ENCODE measurements around the gene TMPRSS6. TPM values are rescaled to one million over a fixed set of nuclear protein-coding genes. Genes with fewer than 3 reads are reported as not detected.
A peak's percentile ranks its signal among the peaks of the same experiment; 100 is the strongest.

The TMPRSS6 gene
- total and polyA plus RNA-seq, 2 of the 13 experiments (the other 11 are each of a cell fraction or from before 2014, with no cell fraction given), result 4.2 to 4.8 TPM

DNA sequence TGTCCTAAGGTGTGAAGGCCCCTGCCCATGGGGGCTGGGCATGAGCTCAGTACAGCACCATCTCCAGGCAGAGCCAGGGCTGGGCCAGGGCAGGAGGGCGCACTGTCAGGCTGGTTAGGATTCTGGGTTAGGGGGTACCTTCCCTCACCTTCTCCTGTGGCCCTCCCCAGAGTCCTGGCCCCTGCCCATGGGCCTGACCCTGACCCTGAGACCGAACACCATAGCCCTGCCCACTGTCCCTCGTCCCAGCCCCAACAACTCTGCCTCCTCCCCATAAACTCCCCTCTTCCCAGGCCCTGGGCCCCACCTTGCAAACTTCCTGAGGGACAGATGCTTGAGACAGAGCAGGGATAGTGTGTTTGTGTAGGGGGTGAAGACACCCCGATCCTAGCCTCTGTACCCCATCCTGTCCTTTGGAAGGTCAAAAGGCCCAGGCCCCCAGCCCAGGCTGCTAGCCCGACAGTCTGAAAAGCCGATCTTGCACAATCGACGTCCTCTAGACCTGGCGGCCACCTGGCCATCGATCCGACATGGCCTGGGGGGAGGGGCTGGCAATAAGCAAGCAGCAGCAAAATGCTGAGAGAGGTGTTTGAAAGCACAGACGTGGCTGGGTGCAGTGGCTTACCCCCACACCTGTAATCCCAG, 2.7 kb upstream of the TMPRSS6 start (continued):
- no peak for TF ChIP-seq ZC3H13 (CRISPR knock-in tag; IDR thresholded peaks at IDR 0.05)
- TF ChIP-seq, protein P1, sequence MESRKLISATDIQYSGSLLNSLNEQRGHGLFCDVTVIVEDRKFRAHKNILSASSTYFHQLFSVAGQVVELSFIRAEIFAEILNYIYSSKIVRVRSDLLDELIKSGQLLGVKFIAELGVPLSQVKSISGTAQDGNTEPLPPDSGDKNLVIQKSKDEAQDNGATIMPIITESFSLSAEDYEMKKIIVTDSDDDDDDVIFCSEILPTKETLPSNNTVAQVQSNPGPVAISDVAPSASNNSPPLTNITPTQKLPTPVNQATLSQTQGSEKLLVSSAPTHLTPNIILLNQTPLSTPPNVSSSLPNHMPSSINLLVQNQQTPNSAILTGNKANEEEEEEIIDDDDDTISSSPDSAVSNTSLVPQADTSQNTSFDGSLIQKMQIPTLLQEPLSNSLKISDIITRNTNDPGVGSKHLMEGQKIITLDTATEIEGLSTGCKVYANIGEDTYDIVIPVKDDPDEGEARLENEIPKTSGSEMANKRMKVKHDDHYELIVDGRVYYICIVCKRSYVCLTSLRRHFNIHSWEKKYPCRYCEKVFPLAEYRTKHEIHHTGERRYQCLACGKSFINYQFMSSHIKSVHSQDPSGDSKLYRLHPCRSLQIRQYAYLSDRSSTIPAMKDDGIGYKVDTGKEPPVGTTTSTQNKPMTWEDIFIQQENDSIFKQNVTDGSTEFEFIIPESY (CRISPR knock-in tag; IDR thresholded peaks at IDR 0.05), result 0 out of 2 replicates have a peak, but pooled peaks have one; percentile 38
- TF ChIP-seq, protein P2, sequence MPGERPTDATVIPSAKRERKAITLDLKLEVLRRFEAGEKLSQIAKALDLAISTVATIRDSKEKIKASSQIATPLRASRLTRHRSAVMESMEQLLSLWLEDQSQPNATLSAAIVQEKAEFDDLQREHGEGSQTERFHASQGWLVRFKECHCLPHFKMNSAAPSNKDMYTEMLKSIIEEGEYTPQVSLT (CRISPR knock-in tag; IDR thresholded peaks at IDR 0.05; ENCODE audit: borderline replicate concordance, low read depth), result no peak
- peak; percentile 82 for TF ChIP-seq SKI (IDR thresholded peaks at IDR 0.05; ENCODE audit: partially characterized antibody)
- TF ChIP-seq, protein P3, sequence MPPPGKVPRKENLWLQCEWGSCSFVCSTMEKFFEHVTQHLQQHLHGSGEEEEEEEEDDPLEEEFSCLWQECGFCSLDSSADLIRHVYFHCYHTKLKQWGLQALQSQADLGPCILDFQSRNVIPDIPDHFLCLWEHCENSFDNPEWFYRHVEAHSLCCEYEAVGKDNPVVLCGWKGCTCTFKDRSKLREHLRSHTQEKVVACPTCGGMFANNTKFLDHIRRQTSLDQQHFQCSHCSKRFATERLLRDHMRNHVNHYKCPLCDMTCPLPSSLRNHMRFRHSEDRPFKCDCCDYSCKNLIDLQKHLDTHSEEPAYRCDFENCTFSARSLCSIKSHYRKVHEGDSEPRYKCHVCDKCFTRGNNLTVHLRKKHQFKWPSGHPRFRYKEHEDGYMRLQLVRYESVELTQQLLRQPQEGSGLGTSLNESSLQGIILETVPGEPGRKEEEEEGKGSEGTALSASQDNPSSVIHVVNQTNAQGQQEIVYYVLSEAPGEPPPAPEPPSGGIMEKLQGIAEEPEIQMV (CRISPR knock-in tag; IDR thresholded peaks at IDR 0.05; ENCODE audit: low read depth), result 0 out of 2 replicates have a peak, but pooled peaks have one; percentile 63
- TF ChIP-seq MAFK (conservative IDR thresholded peaks at IDR 0.05 in 1 of 2, IDR thresholded peaks at IDR 0.05 in 1 of 2; ENCODE audit: low read length in 2 of 2), result peak in 1 of 2 experiments; percentile 24; a peak in 2 of 4 replicates
- peak; percentile 65; the same call in 1 of the 2 replicates for TF ChIP-seq MYC (CRISPR knock-in tag; IDR thresholded peaks at IDR 0.05; ENCODE audit: borderline replicate concordance)
- TF ChIP-seq, protein P4, sequence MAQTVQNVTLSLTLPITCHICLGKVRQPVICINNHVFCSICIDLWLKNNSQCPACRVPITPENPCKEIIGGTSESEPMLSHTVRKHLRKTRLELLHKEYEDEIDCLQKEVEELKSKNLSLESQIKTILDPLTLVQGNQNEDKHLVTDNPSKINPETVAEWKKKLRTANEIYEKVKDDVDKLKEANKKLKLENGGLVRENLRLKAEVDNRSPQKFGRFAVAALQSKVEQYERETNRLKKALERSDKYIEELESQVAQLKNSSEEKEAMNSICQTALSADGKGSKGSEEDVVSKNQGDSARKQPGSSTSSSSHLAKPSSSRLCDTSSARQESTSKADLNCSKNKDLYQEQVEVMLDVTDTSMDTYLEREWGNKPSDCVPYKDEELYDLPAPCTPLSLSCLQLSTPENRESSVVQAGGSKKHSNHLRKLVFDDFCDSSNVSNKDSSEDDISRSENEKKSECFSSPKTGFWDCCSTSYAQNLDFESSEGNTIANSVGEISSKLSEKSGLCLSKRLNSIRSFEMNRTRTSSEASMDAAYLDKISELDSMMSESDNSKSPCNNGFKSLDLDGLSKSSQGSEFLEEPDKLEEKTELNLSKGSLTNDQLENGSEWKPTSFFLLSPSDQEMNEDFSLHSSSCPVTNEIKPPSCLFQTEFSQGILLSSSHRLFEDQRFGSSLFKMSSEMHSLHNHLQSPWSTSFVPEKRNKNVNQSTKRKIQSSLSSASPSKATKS (CRISPR knock-in tag; IDR thresholded peaks at IDR 0.05), result no peak
- TF ChIP-seq, protein P5, sequence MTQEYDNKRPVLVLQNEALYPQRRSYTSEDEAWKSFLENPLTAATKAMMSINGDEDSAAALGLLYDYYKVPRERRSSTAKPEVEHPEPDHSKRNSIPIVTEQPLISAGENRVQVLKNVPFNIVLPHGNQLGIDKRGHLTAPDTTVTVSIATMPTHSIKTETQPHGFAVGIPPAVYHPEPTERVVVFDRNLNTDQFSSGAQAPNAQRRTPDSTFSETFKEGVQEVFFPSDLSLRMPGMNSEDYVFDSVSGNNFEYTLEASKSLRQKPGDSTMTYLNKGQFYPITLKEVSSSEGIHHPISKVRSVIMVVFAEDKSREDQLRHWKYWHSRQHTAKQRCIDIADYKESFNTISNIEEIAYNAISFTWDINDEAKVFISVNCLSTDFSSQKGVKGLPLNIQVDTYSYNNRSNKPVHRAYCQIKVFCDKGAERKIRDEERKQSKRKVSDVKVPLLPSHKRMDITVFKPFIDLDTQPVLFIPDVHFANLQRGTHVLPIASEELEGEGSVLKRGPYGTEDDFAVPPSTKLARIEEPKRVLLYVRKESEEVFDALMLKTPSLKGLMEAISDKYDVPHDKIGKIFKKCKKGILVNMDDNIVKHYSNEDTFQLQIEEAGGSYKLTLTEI (CRISPR knock-in tag; conservative IDR thresholded peaks at IDR 0.05), result no peak
- no peak for TF ChIP-seq SP140L (CRISPR knock-in tag; IDR thresholded peaks at IDR 0.05; ENCODE audit: borderline replicate concordance)
- no peak for TF ChIP-seq ZNF552 (CRISPR knock-in tag; IDR thresholded peaks at IDR 0.05; ENCODE audit: borderline replicate concordance)
- TF ChIP-seq, protein P6, sequence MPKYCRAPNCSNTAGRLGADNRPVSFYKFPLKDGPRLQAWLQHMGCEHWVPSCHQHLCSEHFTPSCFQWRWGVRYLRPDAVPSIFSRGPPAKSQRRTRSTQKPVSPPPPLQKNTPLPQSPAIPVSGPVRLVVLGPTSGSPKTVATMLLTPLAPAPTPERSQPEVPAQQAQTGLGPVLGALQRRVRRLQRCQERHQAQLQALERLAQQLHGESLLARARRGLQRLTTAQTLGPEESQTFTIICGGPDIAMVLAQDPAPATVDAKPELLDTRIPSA (CRISPR knock-in tag; IDR thresholded peaks at IDR 0.05; ENCODE audit: borderline replicate concordance), result no peak
- no peak for TF ChIP-seq NFYB (CRISPR knock-in tag; IDR thresholded peaks at IDR 0.05)
- no peak; the same call in 1 of the 2 replicates for TF ChIP-seq ZNF556 (CRISPR knock-in tag; IDR thresholded peaks at IDR 0.05; ENCODE audit: borderline replicate concordance)
- TF ChIP-seq ZNF354B (CRISPR knock-in tag; IDR thresholded peaks at IDR 0.05), result 0 out of 2 replicates have a peak, but pooled peaks have one; percentile 39
- TF ChIP-seq POLR2A (IDR thresholded peaks at IDR 0.05; ENCODE audit: insufficient read depth in 1 of 2, low read depth in 2 of 2, low read length in 2 of 2), result no peak
- TF ChIP-seq GATAD2A (CRISPR knock-in tag; IDR thresholded peaks at IDR 0.05), result peak; percentile 90
- TF ChIP-seq HMG20B (CRISPR knock-in tag; conservative IDR thresholded peaks at IDR 0.05), result no peak
- no peak for TF ChIP-seq ZSCAN12 (CRISPR knock-in tag; IDR thresholded peaks at IDR 0.05)
- no peak for TF ChIP-seq ISL2 (CRISPR knock-in tag; IDR thresholded peaks at IDR 0.05)
- TF ChIP-seq JUN (CRISPR knock-in tag; IDR thresholded peaks at IDR 0.05), result no peak
